ENCODE results near the gene HOXA6. TPM values are rescaled to one million over a fixed set of nuclear protein-coding genes. Genes with fewer than 3 reads are reported as not detected.

HOXA6 gene
- total RNA-seq, 4 donors from 2014 or later, result 5.7 to 15.4 (median 12.4) TPM

GRCh38 chr7:27099453-27100370 is 47.9 kb downstream of the HOXA6 start:
- 75 to 85% methylated on average over 8 of the region's 8 CpGs for WGBS, 2 donors
- DNase-seq (ENCODE audit: low spot score in 2 of 2), result no peak
- TF ChIP-seq POLR2A (IDR thresholded peaks at IDR 0.05) (no peak), CTCF (IDR thresholded peaks at IDR 0.05) (no peak)
- no peak overlapping the region for H3K4me3 ChIP-seq (ENCODE audit: low read depth, poor library complexity, severe bottlenecking)
- intact Hi-C loops (cut with DNase I; ENCODE audit: low total_unique reads), result no loop called here

GRCh38 chr7:27098578-27099451 is 48.8 kb downstream of the HOXA6 start:
- TF ChIP-seq CTCF (IDR thresholded peaks at IDR 0.05) (no peak), POLR2A (IDR thresholded peaks at IDR 0.05) (no peak)
- intact Hi-C loops (cut with DNase I; ENCODE audit: low total_unique reads), result no loop called here
- H3K4me3 ChIP-seq (ENCODE audit: low read depth, poor library complexity, severe bottlenecking), result no peak overlapping the region
- DNase-seq (ENCODE audit: low spot score in 2 of 2), result no peak
- WGBS, 2 donors, result 34 to 37% methylated on average over 38 of the region's 38 CpGs

GRCh38 chr7:27097686-27098577 is 49.6 kb downstream of the HOXA6 start:
- DNase-seq (ENCODE audit: low spot score in 2 of 2), result no peak
- intact Hi-C loops (cut with DNase I; ENCODE audit: low total_unique reads), result no loop called here
- WGBS, 2 donors, result 27 to 28% methylated on average over 32 to 35 of the region's 35 CpGs
- no peak overlapping the region for H3K4me3 ChIP-seq (ENCODE audit: low read depth, poor library complexity, severe bottlenecking)
- TF ChIP-seq POLR2A (IDR thresholded peaks at IDR 0.05) (no peak), CTCF (IDR thresholded peaks at IDR 0.05) (no peak)

- DNase-seq (ENCODE audit: low spot score in 2 of 2), result no peak
- 1% methylated on average over 41 of the region's 41 CpGs for WGBS, 2 donors
- no peak for TF ChIP-seq CTCF (IDR thresholded peaks at IDR 0.05)
- no peak for TF ChIP-seq POLR2A (IDR thresholded peaks at IDR 0.05)
- intact Hi-C loops (cut with DNase I; ENCODE audit: low total_unique reads), result no loop called here
- H3K4me3 ChIP-seq (ENCODE audit: low read depth, poor library complexity, severe bottlenecking), result peak overlapping the region; percentile 83
Observed at GRCh38 chr7:27096768-27097514, 50.6 kb downstream of the HOXA6 start.

Data from lower leg skin (tissue), 4 donors.